ENCODE results near the gene KRTCAP2.
"Not testable (repeated sequence)": the region's sequence is repeated elsewhere in the genome, so short reads cannot be mapped to it uniquely, and the experiment has no call there.

KRTCAP2 gene

GRCh38 chr1:155172732-155173477 lies at the start of gene KRTCAP2:
Gene KRTCAP2, minus strand, starts transcription at chr1:155173304. Its CDS starts 80 bp downstream, at chr1:155173224.
- DNase-seq: peak; percentile 90

DNA sequence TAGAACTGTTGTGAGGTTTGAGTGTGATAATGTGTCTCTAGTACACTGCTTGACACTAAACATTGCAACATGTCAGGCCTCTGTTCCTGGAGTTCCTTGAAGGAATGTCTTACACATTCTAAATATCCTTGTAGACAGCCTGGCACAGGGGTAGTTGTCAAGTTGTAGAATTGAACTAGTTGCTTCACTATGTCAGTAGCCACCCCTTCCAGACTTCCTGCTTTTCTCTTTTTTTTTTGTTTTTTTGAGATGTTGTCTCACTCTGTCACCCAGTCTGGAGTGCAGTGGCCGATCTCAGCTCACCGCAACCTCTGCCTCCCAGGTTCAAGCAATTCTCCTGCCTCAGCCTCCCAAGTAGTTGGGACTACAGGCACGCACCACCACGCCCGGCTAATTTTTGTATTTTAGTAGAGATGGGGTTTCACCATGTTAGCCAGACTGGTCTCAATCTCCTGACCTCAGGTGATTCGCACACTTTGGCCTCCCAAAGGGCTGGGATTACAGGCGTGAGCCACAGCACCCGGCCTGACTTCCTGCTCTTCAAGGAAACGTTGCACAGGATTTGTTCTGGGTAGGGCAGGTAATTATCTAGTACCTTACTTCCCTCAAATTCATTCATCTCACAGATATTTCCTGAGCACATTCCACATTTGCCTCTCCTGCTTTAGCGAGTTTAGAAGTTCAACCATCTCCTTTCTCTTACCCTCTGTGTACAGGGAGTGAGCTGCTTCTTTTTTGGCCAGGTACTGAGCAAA lies 47.3 kb upstream of the KRTCAP2 start:
- DNase-seq: not testable (repeated sequence)

DNA sequence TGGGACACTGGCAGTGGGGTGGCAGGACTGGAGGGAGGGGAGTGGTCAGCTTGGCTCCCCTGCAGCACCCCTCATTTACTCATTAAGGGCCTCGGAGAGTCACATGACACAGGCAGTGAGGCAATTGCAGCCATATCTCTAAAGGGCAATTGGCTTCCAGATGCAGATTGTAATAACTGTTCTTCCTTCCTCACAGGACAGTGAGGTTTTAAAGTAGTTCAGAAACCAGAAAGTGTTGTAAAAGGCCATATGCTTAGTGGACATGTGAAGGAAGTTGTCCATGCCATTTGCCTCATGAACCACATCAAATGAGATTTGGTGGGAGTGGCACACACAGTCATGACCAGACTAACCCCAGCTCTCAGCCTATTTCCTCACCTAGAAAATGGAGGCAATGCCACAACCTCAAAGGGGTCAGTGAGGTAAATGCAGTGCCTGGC lies 46.5 kb upstream of the KRTCAP2 start:
- DNase-seq: no peak

DNA sequence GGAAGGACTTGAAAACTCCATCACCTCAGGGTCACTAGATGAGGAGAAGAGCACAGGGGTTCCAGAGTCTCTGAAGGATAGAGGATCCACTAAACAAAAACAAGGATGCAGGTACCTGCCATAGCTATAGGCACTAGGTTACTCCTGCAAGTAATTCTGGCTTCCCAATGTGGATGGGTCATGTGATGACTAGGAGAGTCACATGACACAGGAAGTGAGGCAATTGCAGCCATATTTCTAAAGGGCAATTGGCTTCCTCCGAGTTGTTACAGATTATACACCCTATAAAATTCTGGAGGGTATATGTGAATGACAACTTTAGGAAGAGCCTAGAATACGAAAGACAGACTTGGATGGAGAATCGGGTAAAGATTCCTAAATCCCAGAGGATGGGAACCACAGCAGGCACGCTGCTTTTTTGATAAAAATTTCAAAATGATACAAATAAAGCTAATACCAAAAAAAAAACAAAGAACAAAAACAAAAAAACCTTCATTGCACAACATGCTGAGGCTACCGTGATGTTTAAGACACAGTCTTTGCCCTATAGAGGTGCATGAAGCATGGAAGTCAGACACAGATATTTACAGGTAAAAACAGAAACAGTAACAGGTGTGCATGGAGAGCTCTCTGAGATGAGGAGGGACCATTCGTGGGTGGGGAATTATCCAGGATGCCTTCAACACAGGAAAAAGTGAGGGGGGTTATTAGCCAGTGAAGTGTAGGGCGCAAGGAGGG lies 45.9 kb upstream of the KRTCAP2 start:
- DNase-seq: peak; percentile 21

GRCh38 chr1:155214702-155215101 lies 41.6 kb upstream of the KRTCAP2 start:
- DNase-seq: not testable (repeated sequence)

DNA sequence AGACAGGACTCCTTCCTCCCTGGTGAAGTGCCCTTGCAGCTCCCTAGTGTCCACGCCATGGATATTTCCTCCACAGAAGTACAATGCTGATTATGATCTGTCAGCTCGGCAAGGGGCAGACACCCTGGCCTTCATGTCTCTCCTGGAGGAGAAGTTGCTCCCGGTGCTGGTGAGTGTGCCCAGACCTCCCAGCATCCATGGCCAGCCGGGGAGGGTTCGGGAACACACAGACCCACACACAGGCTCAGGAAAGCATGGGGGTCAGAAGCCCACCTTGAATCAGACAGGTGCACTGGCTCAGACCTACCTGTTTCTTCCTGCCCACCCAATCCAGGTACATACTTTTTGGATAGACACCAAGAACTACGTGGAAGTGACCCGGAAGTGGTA lies 38.9 kb upstream of the KRTCAP2 start:
- DNase-seq: not testable (repeated sequence)

GRCh38 chr1:155211381-155212050 lies 38.4 kb upstream of the KRTCAP2 start:
- not testable (repeated sequence) for DNase-seq

GRCh38 chr1:155210314-155211104 lies 37.4 kb upstream of the KRTCAP2 start:
- DNase-seq: no peak

DNA sequence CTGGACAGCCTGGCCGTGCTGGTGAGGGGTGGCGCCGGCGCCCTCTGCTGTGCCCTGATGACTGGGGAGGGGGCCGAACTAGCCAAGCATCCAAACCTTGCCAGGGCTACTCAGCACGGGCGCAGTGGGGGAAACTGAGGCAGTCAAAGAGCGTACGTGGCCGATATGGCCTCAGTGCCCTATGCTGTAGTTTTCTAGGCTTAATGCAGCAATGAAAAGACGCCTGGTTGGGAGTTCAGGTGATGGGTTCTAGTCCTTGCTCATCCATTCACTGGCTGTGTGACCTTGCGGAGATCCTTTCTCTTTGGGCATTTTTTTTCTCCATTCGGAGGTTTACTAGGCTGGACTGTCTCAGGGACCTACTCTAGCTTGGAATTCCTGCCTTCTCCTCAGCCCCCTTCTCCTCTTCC lies 36.2 kb upstream of the KRTCAP2 start:
- DNase-seq: no peak

- DNase-seq: peak; percentile 81
These were observed 35.6 kb upstream of the KRTCAP2 start, which contains the start of gene MTX1 for GRCh38 chr1:155208541-155209311. Gene MTX1, plus strand, starts transcription at chr1:155208695. Its CDS starts 110 bp downstream, at chr1:155208805.

DNA sequence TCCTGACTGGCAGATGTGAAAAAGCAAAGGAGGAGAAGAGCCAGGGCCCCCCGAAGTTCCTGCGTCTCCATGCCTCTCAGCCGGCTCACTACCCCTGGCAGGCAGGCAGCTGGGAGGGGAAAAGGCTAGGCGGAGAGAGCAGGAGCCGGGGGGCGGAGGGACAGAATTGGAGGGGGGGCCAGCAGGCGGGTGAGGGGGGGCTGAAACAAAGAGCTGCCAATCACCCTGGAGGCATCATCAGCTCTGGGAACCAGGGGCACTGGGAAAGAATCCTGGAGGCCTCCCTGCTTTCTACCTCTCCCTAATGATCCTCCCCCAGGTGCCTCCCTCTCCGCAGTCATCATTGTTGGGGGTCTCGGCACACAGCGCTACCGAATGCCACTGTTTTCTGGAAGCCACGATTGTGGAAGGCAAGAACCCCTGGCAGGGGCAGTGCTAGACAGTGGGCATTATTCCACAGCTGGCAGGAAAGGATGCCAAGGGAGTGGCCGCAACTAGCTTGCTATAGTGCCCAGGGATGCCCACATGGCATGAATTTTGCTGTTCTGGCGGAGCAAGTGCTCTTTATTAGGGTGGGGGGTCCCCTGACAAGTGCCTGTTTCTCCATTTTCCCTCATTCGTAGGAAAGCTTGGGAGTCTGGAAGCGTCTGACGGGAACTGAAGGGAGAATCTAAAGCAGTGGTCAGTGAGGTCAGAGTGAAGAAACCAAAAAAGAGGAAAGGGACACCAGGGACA lies 34.9 kb upstream of the KRTCAP2 start, which contains the start of gene THBS3:
TSS of gene THBS3 (minus strand) at position 92 of the 735 bp plus-strand sequence. CDS start at position 71, 21 bp downstream.
- DNase-seq: no peak

- DNase-seq: peak; percentile 64
These were observed 34.0 kb upstream of the KRTCAP2 start for GRCh38 chr1:155206891-155207805.

DNA sequence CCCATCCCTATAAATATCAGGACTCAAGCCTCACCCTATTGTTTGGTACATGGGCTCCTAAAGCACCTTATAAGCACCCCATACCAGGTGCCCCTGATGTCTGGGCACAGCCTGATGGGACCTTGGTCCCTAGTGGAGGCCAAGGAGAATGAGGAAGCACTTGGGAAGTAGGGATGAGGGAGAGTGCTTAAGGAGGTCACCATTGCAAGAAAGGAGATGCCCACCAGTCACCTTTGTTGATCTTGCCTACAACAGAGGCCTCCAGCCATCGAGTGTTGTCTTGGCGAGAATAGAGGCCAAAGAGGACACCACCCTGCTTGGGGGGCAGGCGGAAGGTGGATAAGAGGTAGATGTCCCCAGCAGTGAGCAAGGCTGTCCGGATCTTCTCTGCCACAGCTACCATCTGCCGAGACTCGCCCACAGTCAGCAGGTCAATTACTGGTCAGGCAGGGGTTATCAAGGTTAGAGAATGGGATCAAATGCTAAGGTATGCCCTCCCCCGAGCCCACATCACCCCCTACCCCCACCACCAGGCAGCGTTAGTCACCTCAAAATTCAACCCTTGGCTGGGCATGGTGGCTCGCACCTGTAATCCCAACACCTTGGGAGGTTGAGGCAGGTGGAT lies 33.0 kb upstream of the KRTCAP2 start:
- no peak for DNase-seq

- no peak for DNase-seq
These were observed 31.9 kb upstream of the KRTCAP2 start for GRCh38 chr1:155205035-155205434.

- DNase-seq: no peak
These were observed 29.8 kb upstream of the KRTCAP2 start for GRCh38 chr1:155202731-155203515.

- DNase-seq: no peak
These were observed 29.1 kb upstream of the KRTCAP2 start for GRCh38 chr1:155202198-155202597.

DNA sequence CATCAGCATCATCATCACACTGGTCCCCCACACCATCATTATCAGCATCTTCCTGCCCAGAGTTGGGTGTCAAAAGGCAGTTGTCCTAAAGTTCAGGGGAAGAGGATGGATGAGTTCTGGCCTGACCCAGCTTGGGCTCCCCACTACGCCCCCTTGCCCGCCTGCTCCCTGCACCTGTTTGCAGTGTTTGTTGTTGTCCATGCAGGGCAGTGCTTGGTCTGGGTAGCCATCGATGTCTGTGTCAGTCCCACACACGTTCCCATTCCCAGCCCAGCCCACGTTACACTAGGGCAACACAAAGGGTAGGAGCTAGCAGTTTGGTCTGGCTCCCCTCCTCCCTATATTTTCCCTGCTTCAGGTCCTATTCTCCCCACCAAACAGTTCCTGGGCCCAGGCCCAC lies 27.8 kb upstream of the KRTCAP2 start:
- no peak for DNase-seq

DNA sequence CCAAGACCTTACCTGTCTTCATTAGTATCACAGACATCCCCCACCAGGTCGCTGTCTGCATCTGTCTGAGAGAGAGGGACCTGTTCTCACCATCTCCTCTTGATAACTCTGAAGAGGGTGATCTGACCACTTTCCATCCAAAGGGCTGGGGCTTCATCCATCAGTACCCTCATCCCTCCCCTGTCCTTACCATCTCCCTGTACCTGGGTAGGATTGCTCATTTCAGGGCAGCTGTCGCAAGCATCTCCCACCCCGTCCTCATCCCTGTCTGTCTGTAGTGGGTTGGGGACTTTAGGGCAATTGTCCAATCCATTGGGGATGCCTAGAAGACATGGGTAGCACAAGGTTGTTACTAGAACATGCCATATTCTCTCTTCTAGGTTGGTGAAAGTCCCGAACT lies 26.7 kb upstream of the KRTCAP2 start:
- DNase-seq: no peak
